Measurements from ENCODE around the gene RNU5B-1.

GRCh38 chr15:65338823-65339222 is 34.3 kb downstream of the RNU5B-1 start:
- TF ChIP-seq EZH2 (IDR thresholded peaks at IDR 0.05; ENCODE audit: insufficient read depth, poor library complexity, severe bottlenecking) (no peak), EZH2phosphoT487 (IDR thresholded peaks at IDR 0.05; ENCODE audit: insufficient read depth, low read depth) (no peak)
